Activated naive CD8-positive, alpha-beta T cell treated with anti-CD3 and anti-CD28 coated beads for 36 hours (primary cell): Measurements from ENCODE around the gene INPP5K. TPM values are rescaled to one million over a fixed set of nuclear protein-coding genes. Genes with fewer than 3 reads are reported as not detected.
A peak's percentile ranks its signal among the peaks of the same experiment; 100 is the strongest.
"Not testable (repeated sequence)": the region's sequence is repeated elsewhere in the genome, so short reads cannot be mapped to it uniquely, and the experiment has no call there.

Experiments used
- DNase-seq: peaks from one replicate; pipeline ENCODE4 v3.0.0; 2021
- H3K27ac Mint-ChIP-seq: one replicate; pipeline ENCODE4 v1.8.0; 2022; ENCODE audit warnings: mild to moderate bottlenecking, moderate library complexity, mixed read lengths
- H3K27me3 Mint-ChIP-seq: one replicate; pipeline ENCODE4 v1.8.0; 2022; ENCODE audit warnings: mild to moderate bottlenecking, mixed read lengths
- H3K36me3 Mint-ChIP-seq: one replicate; pipeline ENCODE4 v1.8.0; 2021; ENCODE audit warnings: mild to moderate bottlenecking, mixed read lengths
- H3K4me1 Mint-ChIP-seq: one replicate; pipeline ENCODE4 v1.8.0; 2021; ENCODE audit warnings: mixed read lengths
- H3K4me3 Mint-ChIP-seq: one replicate; pipeline ENCODE4 v1.8.0; 2022; ENCODE audit warnings: mild to moderate bottlenecking, moderate library complexity, mixed read lengths
- H3K9me3 Mint-ChIP-seq: one replicate; pipeline ENCODE4 v1.8.0; 2022; ENCODE audit warnings: mixed read lengths
- total RNA-seq, 2 experiments: library from RNA; stranded (reverse); gene quantifications; one replicate each; pipeline ENCODE4 v1.2.3, GENCODE V29; 2021

Gene INPP5K
- total RNA-seq, 2 experiments from 2014 or later, result 18.1 to 18.2 TPM

GRCh38 chr17:1455797-1456599 is 60.4 kb downstream of the INPP5K start, which contains the start of gene CRK:
TSS of gene CRK (minus strand) at chr17:1456232. CDS start at chr17:1456117, 115 bp downstream.
- H3K4me1 Mint-ChIP-seq, result peaks cover 40% of the 10 kb centered on the region
- peaks cover 34% of the 10 kb centered on the region for H3K27me3 Mint-ChIP-seq
- no peaks in the 10 kb centered on the region for H3K9me3 Mint-ChIP-seq
- H3K4me3 Mint-ChIP-seq, result peak within 1 kb of the TSS; percentile 91
- peaks cover 25% of the 10 kb centered on the region for H3K36me3 Mint-ChIP-seq
- peak within 1 kb of the TSS; percentile 84 for H3K27ac Mint-ChIP-seq
- peak; percentile 99 for DNase-seq

- Mint-ChIP-seq H3K4me3 (peak overlapping the region; percentile 91), H3K4me1 (peaks cover 38% of the 10 kb centered on the region), H3K27me3 (peaks cover 29% of the 10 kb centered on the region), H3K9me3 (no peaks in the 10 kb centered on the region), H3K36me3 (peaks cover 25% of the 10 kb centered on the region), H3K27ac (peak overlapping the region; percentile 84)
- peak; percentile 44 for DNase-seq
Measured at GRCh38 chr17:1455291-1455796, 61.1 kb downstream of the INPP5K start.

- no peaks in the 10 kb centered on the region for H3K9me3 Mint-ChIP-seq
- no peak for DNase-seq
- peak overlapping the region; percentile 91 for H3K4me3 Mint-ChIP-seq
- peaks cover 34% of the 10 kb centered on the region for H3K4me1 Mint-ChIP-seq
- peaks cover 21% of the 10 kb centered on the region for H3K27me3 Mint-ChIP-seq
- H3K27ac Mint-ChIP-seq, result no peak overlapping the region
- peaks cover 25% of the 10 kb centered on the region for H3K36me3 Mint-ChIP-seq
Measured at GRCh38 chr17:1454541-1454940, 61.9 kb downstream of the INPP5K start.

GRCh38 chr17:1453694-1454093 is 62.7 kb downstream of the INPP5K start:
- H3K27me3 Mint-ChIP-seq, result peaks cover 14% of the 10 kb centered on the region
- not testable (repeated sequence) for H3K4me3 Mint-ChIP-seq, DNase-seq, H3K27ac Mint-ChIP-seq, H3K9me3 Mint-ChIP-seq
- peaks cover 40% of the 10 kb centered on the region for H3K4me1 Mint-ChIP-seq
- H3K36me3 Mint-ChIP-seq, result peaks cover 25% of the 10 kb centered on the region

GRCh38 chr17:1452836-1453235 is 63.6 kb downstream of the INPP5K start:
- peak overlapping the region; percentile 34 for H3K27ac Mint-ChIP-seq
- no peaks in the 10 kb centered on the region for H3K9me3 Mint-ChIP-seq
- H3K4me3 Mint-ChIP-seq, result no peak overlapping the region
- no peak for DNase-seq
- peaks cover 12% of the 10 kb centered on the region for H3K27me3 Mint-ChIP-seq
- H3K36me3 Mint-ChIP-seq, result peaks cover 25% of the 10 kb centered on the region
- H3K4me1 Mint-ChIP-seq, result peaks cover 42% of the 10 kb centered on the region

- H3K27ac Mint-ChIP-seq, H3K9me3 Mint-ChIP-seq, DNase-seq, H3K27me3 Mint-ChIP-seq, H3K4me3 Mint-ChIP-seq: not testable (repeated sequence)
- H3K36me3 Mint-ChIP-seq, result peaks cover 27% of the 10 kb centered on the region
- peaks cover 44% of the 10 kb centered on the region for H3K4me1 Mint-ChIP-seq
Measured at GRCh38 chr17:1450261-1450660, 66.2 kb downstream of the INPP5K start.

- Mint-ChIP-seq H3K9me3 (no peaks in the 10 kb centered on the region), H3K27me3 (no peaks in the 10 kb centered on the region), H3K4me3 (no peak overlapping the region), H3K36me3 (peaks cover 20% of the 10 kb centered on the region), H3K4me1 (peaks cover 38% of the 10 kb centered on the region), H3K27ac (peak overlapping the region; percentile 1)
- no peak for DNase-seq
Measured at GRCh38 chr17:1449412-1449967, 66.9 kb downstream of the INPP5K start.

GRCh38 chr17:1447052-1447451 is 69.4 kb downstream of the INPP5K start:
- no peak for DNase-seq
- Mint-ChIP-seq H3K4me1 (peaks cover 22% of the 10 kb centered on the region), H3K27ac (no peak overlapping the region), H3K36me3 (peaks cover 5% of the 10 kb centered on the region), H3K9me3 (no peaks in the 10 kb centered on the region), H3K27me3 (no peaks in the 10 kb centered on the region), H3K4me3 (no peak overlapping the region)

- H3K27ac Mint-ChIP-seq, result no peak overlapping the region
- H3K4me3 Mint-ChIP-seq, result no peak overlapping the region
- no peaks in the 10 kb centered on the region for H3K27me3 Mint-ChIP-seq
- peaks cover 18% of the 10 kb centered on the region for H3K4me1 Mint-ChIP-seq
- no peak for DNase-seq
- no peaks in the 10 kb centered on the region for H3K9me3 Mint-ChIP-seq
- H3K36me3 Mint-ChIP-seq, result peaks cover 5% of the 10 kb centered on the region
Measured at GRCh38 chr17:1446201-1446600, 70.2 kb downstream of the INPP5K start.

GRCh38 chr17:1445695-1446094 is 70.7 kb downstream of the INPP5K start:
- peaks cover 18% of the 10 kb centered on the region for H3K4me1 Mint-ChIP-seq
- not testable (repeated sequence) for DNase-seq, H3K9me3 Mint-ChIP-seq, H3K27me3 Mint-ChIP-seq, H3K27ac Mint-ChIP-seq, H3K36me3 Mint-ChIP-seq, H3K4me3 Mint-ChIP-seq

Other genes with a start within 250 kb of the INPP5K start
- not detected for gene BHLHA9, start 246.2 kb downstream of the INPP5K start, total RNA-seq
- not detected for gene TRARG1, start 236.9 kb downstream of the INPP5K start, total RNA-seq
- gene YWHAE, start 116.4 kb downstream of the INPP5K start, total RNA-seq, result 100 to 1,000 TPM; 550 to 555 TPM
- gene CRK, start 60.4 kb downstream of the INPP5K start, total RNA-seq, result 10 to 100 TPM; 13.5 to 14.0 TPM
- gene MYO1C, start 23.9 kb downstream of the INPP5K start, total RNA-seq, result 10 to 100 TPM; 10.5 to 11.7 TPM
- gene PITPNA, start 46.2 kb upstream of the INPP5K start, total RNA-seq, result 10 to 100 TPM; 54.9 to 58.4 TPM
- gene SLC43A2, start 112.2 kb upstream of the INPP5K start, total RNA-seq, result 1 to 10 TPM; 3.7 to 4.6 TPM
- gene SCARF1, start 129.1 kb upstream of the INPP5K start, total RNA-seq, result 1 to 10 TPM; 2.5 to 2.6 TPM
- 1 to 10 TPM; 3.2 to 3.4 TPM for gene RILP, start 133.3 kb upstream of the INPP5K start, total RNA-seq
- 100 to 1,000 TPM; 418 to 428 TPM for gene PRPF8, start 168.3 kb upstream of the INPP5K start, total RNA-seq
- gene TLCD2, start 193.8 kb upstream of the INPP5K start, total RNA-seq, result under 1 TPM; 0.04 to 0.06 TPM
- gene WDR81, start 208.1 kb upstream of the INPP5K start, total RNA-seq, result 10 to 100 TPM; 15.2 to 15.5 TPM
- under 1 TPM; 0.08 to 0.12 TPM for gene SERPINF2, start 226.3 kb upstream of the INPP5K start, total RNA-seq
- gene SERPINF1, start 245.4 kb upstream of the INPP5K start, total RNA-seq, result 1 to 10 TPM; 1.8 to 4.4 TPM